Fibroblast of villous mesenchyme (primary cell): ENCODE measurements around the gene KBTBD2. TPM values are rescaled to one million over a fixed set of nuclear protein-coding genes. Genes with fewer than 3 reads are reported as not detected.
A peak's percentile ranks its signal among the peaks of the same experiment; 100 is the strongest.
"Not testable (repeated sequence)": the region's sequence is repeated elsewhere in the genome, so short reads cannot be mapped to it uniquely, and the experiment has no call there.

ENCODE experiments used
- DNase-seq: peaks from one replicate; pipeline ENCODE4 v3.0.0-alpha.2; 2010; ENCODE audit warnings: low read depth
- H3K4me3 ChIP-seq: 2 replicates; pipeline ENCODE4 v1.5.1; 2011; ENCODE audit warnings: low read depth, mild to moderate bottlenecking, low read length
- CTCF ChIP-seq: IDR thresholded peaks from 2 replicates; pipeline ENCODE4 v1.5.1; 2012; ENCODE audit warnings: low read depth, mild to moderate bottlenecking, low read length; ENCODE audit not compliant: insufficient read depth
- total RNA-seq: library from RNA; depleted of rRNA; stranded (reverse); fragments of >200 nt; gene quantifications from 2 replicates; pipeline ENCODE4 v1.2.3, GENCODE V29; 2012

Gene KBTBD2
- total RNA-seq, 1 donor, result 54.8 TPM

DNA sequence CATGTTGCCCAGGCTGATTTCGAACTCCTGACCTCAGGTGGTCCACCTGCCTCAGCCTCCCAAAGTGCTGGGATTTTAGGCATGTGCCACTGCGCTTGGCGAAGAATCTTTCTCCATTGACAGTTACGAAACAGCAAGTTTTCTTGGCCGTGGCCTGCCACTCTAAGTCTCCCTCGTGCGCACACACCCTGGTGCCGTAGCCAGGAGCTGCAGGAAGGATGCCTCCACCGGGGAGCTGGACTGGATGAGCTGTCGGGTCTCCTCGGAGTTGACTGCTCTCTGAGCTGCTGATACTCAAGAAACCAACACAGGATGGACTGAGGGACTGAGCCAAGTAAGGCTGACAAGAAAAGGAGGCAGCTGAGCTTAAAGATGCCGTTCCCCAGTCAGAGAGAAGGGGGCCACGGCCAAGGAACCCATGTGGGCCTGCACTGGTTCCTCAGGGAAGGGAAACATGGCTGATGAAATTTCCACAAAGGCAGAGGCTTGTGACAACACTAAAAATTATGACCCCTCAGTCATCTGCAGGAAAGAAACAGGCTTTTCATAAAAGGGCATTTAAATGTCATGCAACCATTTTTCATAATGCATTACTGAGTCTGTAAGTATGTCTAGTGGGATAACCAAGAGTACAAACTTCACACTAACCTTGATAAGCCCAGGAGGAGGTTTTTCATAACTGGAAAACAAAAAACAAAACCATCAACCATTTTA, 38.0 kb upstream of the KBTBD2 start:
- DNase-seq, result no peak
- no peak overlapping the region for H3K4me3 ChIP-seq
- TF ChIP-seq CTCF, result no peak

DNA sequence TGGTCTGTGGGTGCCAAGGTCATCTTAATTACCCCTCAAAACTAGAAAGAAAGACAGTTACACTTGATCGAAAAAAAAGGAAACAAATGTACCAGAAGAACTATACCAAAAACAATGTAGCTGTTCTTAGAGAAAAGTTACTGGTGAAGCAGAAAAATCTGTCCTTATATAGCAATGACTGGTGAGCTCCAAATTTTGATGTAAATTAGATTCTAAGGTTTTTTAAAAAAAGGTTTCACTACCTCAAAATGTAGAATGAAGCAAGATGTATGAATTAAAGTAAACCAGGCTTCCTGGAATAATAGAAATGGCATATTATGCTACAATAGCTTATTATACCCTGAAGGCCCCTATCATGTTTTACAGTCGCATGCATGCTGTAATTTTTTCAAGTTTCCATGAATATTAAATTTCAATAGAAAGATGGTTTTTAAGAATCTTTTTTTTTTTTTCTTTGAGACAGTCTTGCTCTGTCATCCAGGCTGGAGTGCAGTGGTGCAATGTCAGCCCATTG, 37.3 kb upstream of the KBTBD2 start:
- no peak overlapping the region for H3K4me3 ChIP-seq
- TF ChIP-seq CTCF, result no peak
- DNase-seq, result no peak

DNA sequence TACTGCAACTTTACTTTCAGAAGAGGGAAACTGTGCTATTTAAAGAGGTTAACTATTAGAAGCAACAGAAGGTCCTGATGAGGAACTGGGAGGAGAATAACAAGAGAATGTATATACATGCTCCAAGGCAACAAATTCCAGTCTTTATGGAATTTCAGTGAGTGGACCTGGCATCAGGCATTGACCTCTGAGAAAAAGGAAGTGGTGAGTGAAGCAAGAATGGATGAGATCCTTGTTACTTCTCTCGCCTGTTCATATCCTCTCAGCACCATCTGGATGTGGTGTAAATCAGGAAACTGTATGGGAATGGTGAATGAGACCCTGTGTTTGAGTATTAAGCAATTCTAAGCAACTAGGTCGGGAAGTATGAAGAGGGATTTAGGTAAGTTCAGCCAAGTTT, 30.3 kb upstream of the KBTBD2 start:
- no peak overlapping the region for H3K4me3 ChIP-seq
- peak; percentile 39 for DNase-seq
- no peak for TF ChIP-seq CTCF

DNA sequence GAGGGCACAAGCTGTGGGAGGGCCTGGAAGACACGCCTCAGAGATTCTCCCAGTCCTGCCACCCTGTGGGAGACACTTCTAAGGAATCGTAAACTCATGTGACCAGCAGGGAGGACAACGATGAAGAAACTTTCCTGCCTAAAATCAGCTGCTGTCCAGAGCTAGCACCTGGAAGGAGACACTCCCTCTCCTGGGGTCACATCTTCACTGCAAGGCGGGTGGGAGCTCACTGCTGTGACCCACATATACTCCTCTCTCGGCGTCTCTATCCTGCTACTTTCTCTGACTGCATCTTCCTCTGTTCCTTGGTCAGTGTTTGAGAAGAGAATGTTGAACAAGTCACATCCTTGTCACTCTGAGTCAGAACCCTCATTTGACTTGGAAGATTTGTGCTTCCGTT, 25.4 kb upstream of the KBTBD2 start:
- DNase-seq, H3K4me3 ChIP-seq: not testable (repeated sequence)

DNA sequence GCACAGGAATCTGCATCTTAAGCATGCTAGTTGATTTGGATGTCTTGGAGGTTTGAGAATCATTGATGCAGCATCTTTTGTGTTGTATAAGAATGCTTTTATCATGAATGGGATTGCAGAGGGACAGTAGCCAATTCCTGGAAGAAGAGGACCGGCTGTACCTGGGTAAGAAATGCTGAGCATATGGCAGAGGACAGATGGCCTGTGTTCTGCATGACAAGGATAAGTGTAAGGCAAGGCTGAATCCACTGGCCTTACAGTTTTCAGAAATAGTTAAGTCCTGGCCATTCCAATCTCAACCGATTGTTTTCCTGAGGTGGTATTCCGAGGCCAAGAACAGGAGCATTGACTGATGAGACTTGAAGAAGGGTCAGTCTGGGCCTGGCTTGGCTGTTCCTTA, 24.4 kb upstream of the KBTBD2 start:
- no peak overlapping the region for H3K4me3 ChIP-seq
- no peak for DNase-seq
- TF ChIP-seq CTCF, result no peak

GRCh38 chr7:32915041-32915536, 23.5 kb upstream of the KBTBD2 start:
- H3K4me3 ChIP-seq, result no peak overlapping the region
- no peak for DNase-seq

GRCh38 chr7:32914184-32914583, 22.6 kb upstream of the KBTBD2 start:
- no peak for DNase-seq
- no peak overlapping the region for H3K4me3 ChIP-seq
- peak; percentile 15 for TF ChIP-seq CTCF

More at GRCh38 chr7:32915041-32915536, 23.5 kb upstream of the KBTBD2 start:
- TF ChIP-seq CTCF, result no peak
